Brain pericyte (primary cell): Measurements from ENCODE around the gene KCNK3.
A peak's percentile ranks its signal among the peaks of the same experiment; 100 is the strongest.
"Not testable (repeated sequence)": the region's sequence is repeated elsewhere in the genome, so short reads cannot be mapped to it uniquely, and the experiment has no call there.

Source experiments
- DNase-seq: peaks from one replicate; pipeline ENCODE4 v3.0.0-alpha.2; 2012; ENCODE audit warnings: low read depth, low spot score

KCNK3 gene

GRCh38 chr2:26756337-26756736 lies 63.8 kb downstream of the KCNK3 start:
- no peak for DNase-seq

GRCh38 chr2:26757873-26758789 lies 65.6 kb downstream of the KCNK3 start:
- DNase-seq: peak; percentile 46

- DNase-seq: no peak
Observed at GRCh38 chr2:26758790-26759321, 66.3 kb downstream of the KCNK3 start.

GRCh38 chr2:26759845-26760244 lies 67.3 kb downstream of the KCNK3 start:
- no peak for DNase-seq

- not testable (repeated sequence) for DNase-seq
Observed at GRCh38 chr2:26760991-26761390, 68.5 kb downstream of the KCNK3 start.

GRCh38 chr2:26763019-26763418 lies 70.5 kb downstream of the KCNK3 start:
- no peak for DNase-seq

GRCh38 chr2:26764078-26764887 lies 71.8 kb downstream of the KCNK3 start, which contains the start of gene SLC35F6:
Gene SLC35F6 (plus strand): TSS chr2:26764284. CDS start chr2:26764350, 66 bp downstream.
- no peak for DNase-seq

- DNase-seq: no peak
Observed at GRCh38 chr2:26764906-26765305, 72.4 kb downstream of the KCNK3 start.

- no peak for DNase-seq
Observed at GRCh38 chr2:26765475-26766200, 73.1 kb downstream of the KCNK3 start.

- DNase-seq: no peak
Observed at GRCh38 chr2:26767129-26767528, 74.6 kb downstream of the KCNK3 start.

- DNase-seq: no peak
Observed at GRCh38 chr2:26767894-26768487, 75.5 kb downstream of the KCNK3 start.

- no peak for DNase-seq
Observed at GRCh38 chr2:26768759-26769088, 76.2 kb downstream of the KCNK3 start.

- no peak for DNase-seq
Observed at GRCh38 chr2:26769089-26769761, 76.7 kb downstream of the KCNK3 start.

- DNase-seq: no peak
Observed at GRCh38 chr2:26770986-26771586, 78.6 kb downstream of the KCNK3 start.

- DNase-seq: no peak
Observed at GRCh38 chr2:26772064-26773001, 79.8 kb downstream of the KCNK3 start.

- no peak for DNase-seq
Observed at GRCh38 chr2:26776195-26776800, 83.8 kb downstream of the KCNK3 start.

- DNase-seq: no peak
Observed at GRCh38 chr2:26778098-26778497, 85.6 kb downstream of the KCNK3 start.

GRCh38 chr2:26778507-26778906 lies 86.0 kb downstream of the KCNK3 start:
- DNase-seq: no peak
